Measurements from ENCODE around the gene DDX51. TPM values are rescaled to one million over a fixed set of nuclear protein-coding genes. Genes with fewer than 3 reads are reported as not detected.
A peak's percentile ranks its signal among the peaks of the same experiment; 100 is the strongest.

DDX51 gene, protein sequence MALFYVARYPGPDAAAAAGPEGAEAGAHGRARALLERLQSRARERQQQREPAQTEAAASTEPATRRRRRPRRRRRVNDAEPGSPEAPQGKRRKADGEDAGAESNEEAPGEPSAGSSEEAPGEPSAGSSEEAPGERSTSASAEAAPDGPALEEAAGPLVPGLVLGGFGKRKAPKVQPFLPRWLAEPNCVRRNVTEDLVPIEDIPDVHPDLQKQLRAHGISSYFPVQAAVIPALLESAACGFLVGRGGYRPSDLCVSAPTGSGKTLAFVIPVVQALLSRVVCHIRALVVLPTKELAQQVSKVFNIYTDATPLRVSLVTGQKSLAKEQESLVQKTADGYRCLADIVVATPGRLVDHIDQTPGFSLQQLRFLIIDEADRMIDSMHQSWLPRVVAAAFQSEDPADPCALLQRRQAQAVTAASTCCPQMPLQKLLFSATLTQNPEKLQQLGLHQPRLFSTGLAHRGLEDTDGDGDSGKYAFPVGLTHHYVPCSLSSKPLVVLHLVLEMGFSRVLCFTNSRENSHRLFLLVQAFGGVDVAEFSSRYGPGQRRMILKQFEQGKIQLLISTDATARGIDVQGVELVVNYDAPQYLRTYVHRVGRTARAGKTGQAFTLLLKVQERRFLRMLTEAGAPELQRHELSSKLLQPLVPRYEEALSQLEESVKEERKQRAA
- total RNA-seq = 15.1 TPM
- long read RNA-seq, partial matches to known transcripts = 1 of 6 reads
- long read RNA-seq, other reads (novel, unspliced or antisense) = 5 of 6 reads

DNA sequence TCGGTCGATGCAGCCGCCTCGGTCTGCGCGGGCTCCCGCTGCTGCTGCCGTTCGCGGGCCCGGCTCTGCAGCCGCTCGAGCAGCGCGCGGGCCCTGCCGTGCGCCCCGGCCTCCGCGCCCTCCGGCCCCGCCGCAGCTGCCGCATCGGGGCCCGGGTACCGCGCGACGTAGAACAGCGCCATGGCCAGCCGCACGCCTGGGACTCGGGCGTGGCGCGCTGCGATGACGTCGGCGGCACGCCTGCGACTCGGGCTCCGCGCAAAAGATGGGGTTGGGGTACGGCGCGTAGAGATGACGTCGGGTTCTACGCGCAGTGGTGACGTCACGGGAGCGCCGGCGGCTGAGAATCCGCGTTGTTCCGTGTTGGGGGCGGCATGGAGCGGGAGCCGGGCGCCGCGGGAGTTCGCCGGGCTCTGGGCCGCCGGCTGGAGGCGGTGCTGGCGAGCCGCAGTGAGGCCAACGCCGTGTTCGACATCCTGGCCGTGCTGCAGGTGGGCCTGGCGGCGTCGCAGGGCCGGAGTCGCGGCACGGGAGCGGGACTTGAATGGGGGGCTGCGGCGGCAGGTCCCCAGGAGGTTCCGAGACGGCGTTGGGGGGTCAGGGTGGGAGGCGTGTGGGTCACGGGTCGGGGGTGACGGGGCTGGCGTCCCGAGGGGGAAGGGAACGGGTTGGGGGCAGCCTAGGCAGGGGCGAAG is at the start of gene DDX51, which contains the start of gene NOC4L:
DDX51 (minus strand) TSS at position 205 of the 695 bp plus-strand sequence; CDS start at position 182, 23 bp downstream.
NOC4L (plus strand) TSS at position 343 of the 695 bp plus-strand sequence; CDS start at position 375, 32 bp downstream.
- DNase-seq (ENCODE audit: low spot score) = peak; percentile 98

GRCh38 chr12:132191715-132192553 is 47.8 kb upstream of the DDX51 start:
- no peak for DNase-seq (ENCODE audit: low spot score)

- no peak for DNase-seq (ENCODE audit: low spot score)
Observed at GRCh38 chr12:132190834-132191500, 46.8 kb upstream of the DDX51 start.

GRCh38 chr12:132190012-132190755 is 46.1 kb upstream of the DDX51 start:
- no peak for DNase-seq (ENCODE audit: low spot score)

DNA sequence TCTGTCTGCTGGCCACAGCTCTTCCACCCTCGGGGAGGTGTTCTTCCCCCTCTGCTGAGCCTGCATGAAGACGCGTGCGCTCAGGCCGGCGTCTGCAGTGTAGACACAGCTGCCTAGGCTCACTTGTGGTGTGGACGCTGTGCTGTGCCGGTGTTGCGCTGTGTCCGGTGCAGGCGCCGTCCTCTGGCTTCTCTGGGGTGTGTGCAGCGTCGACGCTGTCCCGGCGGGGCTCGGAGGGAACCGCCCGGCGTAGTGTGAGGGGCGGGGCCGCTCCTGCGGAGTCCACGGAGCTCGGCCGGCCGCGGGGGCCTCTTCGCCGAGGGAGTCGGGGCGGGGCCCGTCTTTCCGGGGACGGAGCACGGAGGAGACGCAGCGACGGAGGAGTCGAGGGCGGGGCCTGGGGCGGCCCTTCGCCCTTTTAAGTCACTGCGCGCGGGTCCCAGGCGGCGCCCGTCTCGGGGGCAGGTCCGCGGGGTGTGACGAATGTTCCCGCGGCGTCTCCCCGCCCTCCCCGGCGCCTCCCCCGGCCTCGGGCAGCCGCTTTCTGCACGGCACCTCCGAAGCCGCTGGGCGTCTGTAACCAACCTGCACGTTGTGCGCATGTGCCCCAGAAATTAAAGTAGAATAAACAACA is 45.4 kb upstream of the DDX51 start:
- DNase-seq (ENCODE audit: low spot score) = peak; percentile 95

GRCh38 chr12:132188916-132189325 is 44.8 kb upstream of the DDX51 start:
- DNase-seq (ENCODE audit: low spot score) = no peak

- no peak for DNase-seq (ENCODE audit: low spot score)
Observed at GRCh38 chr12:132188451-132188901, 44.4 kb upstream of the DDX51 start.

- no peak for DNase-seq (ENCODE audit: low spot score)
Observed at GRCh38 chr12:132187646-132188450, 43.7 kb upstream of the DDX51 start.

DNA sequence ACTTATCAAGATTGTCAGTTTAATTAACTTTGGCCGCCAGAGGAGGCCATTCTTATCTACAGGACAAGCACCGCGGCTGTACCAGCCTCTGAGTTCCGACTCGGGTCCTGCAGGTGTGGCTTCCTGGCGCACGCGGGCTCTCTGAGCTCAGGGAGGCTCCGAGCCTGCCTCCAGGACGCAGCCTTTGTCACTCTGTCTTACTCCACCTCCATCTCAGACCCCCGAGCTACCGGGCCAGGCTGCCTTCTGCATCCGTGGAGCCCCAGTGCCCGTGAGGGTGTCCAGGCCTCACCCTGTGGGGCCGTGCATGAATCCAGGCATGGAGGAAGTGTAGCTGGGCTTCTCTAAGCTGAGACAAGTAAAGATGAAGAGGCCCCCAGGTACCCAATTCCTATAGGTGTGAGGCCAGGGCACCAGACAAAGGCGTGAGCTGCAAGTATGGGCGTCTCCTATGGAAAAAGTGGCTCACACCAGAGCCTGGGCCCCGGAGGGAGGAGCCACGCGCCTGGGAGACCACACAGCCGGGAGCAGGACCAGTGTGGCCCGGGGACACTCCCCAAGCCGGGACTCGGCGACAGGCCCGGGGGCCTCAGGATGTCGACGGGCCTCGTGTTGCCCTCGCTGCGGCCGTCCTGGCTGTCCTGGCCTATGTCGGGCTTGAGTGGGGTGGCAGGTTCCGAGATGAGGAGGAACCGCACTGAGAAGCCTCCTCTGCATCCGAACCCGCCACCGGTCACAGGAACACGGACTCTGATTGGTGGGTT is 42.9 kb upstream of the DDX51 start:
- DNase-seq (ENCODE audit: low spot score) = no peak

- DNase-seq (ENCODE audit: low spot score) = no peak
Observed at GRCh38 chr12:132186208-132186856, 42.2 kb upstream of the DDX51 start.

DNA sequence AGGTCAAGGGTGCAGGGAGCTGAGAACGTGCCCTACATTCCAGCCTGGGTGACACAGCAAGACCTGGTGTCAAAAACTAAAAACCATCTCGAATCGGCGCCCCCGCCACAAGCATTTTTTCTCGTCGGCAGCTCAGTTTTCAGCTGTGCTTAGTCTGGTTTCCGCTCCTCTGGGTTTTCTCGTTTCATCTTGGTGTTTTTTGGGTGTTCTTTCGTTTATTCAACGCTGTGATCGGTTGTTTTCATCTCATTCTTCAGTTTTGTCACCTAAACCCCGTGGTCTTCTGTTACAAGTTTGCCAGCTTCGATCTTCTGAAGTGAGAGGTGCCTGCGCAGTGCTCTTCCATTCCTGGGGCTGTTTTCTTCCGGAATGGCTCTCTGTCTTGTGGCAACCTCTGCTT is 41.6 kb upstream of the DDX51 start:
- no peak for DNase-seq (ENCODE audit: low spot score)

- DNase-seq (ENCODE audit: low spot score) = no peak
Observed at GRCh38 chr12:132182711-132183365, 38.7 kb upstream of the DDX51 start.

- DNase-seq (ENCODE audit: low spot score) = no peak
Observed at GRCh38 chr12:132182206-132182710, 38.1 kb upstream of the DDX51 start.

DNA sequence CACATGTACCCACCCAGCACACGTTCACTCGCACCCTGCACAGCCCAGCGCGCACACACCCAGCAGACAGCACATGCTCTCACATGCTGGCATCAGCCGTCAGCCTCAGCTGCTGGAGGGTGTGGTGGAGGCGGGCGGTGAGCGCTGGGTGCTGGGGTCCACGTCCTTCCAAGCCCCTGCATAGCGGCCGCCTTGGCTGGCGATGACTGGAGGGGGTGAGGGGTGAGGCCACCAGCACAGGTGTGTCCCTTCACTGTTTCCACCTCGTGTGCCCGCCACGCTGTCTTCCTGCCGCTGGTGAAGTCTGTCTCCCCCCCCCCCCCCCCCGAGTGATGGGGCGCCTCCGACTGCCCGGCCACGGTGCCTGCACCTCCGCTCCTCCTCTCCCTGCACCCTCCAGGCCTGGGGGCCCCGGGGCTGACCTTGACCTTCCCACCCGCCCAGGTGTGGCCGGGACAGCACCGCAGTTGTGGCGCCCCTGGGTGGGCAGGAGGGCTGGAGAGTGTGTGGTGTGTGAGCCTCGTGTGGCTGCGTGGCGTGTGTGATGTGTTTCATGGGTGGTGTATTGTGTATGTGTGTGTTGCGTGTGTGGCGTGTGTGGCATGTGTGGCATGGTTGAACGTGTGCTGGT is 37.6 kb upstream of the DDX51 start:
- no peak for DNase-seq (ENCODE audit: low spot score)
